Natural killer cell (primary cell): ENCODE measurements around the gene TTC16. TPM values are rescaled to one million over a fixed set of nuclear protein-coding genes. Genes with fewer than 3 reads are reported as not detected.

Source experiments
- ATAC-seq, 3 donors: fragments of 150-1000 bp in 2 of 3; fragments of 200-7000 bp in 1 of 3; cut with Tn5 transposase; 1 replicate in 1 of 3; 2 replicates in 2 of 3; pipeline ENCODE4 v1.10.0; 2021; ENCODE audit warnings: mild to moderate bottlenecking in 2 of 3, moderate library complexity in 2 of 3
- DNase-seq, 2 donors: peaks; one replicate each; pipeline versions ENCODE4 v3.0.0 to v3.0.0-alpha.2; 2013 to 2021; ENCODE audit warnings: mixed read lengths in 1 of 2
- H3K27ac ChIP-seq: one replicate; pipeline ENCODE4 v1.5.1; 2013; ENCODE audit warnings: mild to moderate bottlenecking, low read length
- H3K27me3 ChIP-seq: one replicate; pipeline ENCODE4 v1.6.1; 2013; ENCODE audit warnings: low read length; ENCODE audit not compliant: control insufficient read depth, insufficient read depth
- H3K36me3 ChIP-seq: one replicate; pipeline ENCODE4 v1.6.1; 2013; ENCODE audit warnings: low read length; ENCODE audit not compliant: control insufficient read depth, insufficient read depth
- H3K4me1 ChIP-seq: one replicate; pipeline ENCODE4 v1.6.1; 2013; ENCODE audit warnings: low read length; ENCODE audit not compliant: control insufficient read depth, insufficient read depth
- H3K4me3 ChIP-seq: one replicate; pipeline ENCODE4 v1.5.1; 2013; ENCODE audit warnings: low read length
- H3K9me3 ChIP-seq: one replicate; pipeline ENCODE4 v1.6.1; 2013; ENCODE audit warnings: low read length; ENCODE audit not compliant: control insufficient read depth, insufficient read depth
- H3K27ac Mint-ChIP-seq, 2 donors: one replicate each; pipeline ENCODE4 v1.8.0; 2022; ENCODE audit warnings: mild to moderate bottlenecking in 2 of 2, mixed read lengths in 2 of 2, moderate library complexity in 1 of 2
- H3K27me3 Mint-ChIP-seq, 2 donors: one replicate each; pipeline ENCODE4 v1.8.0; 2022; ENCODE audit warnings: low read depth in 2 of 2, mixed read lengths in 2 of 2
- H3K36me3 Mint-ChIP-seq: one replicate; pipeline ENCODE4 v1.8.0; 2022; ENCODE audit warnings: mixed read lengths
- H3K4me1 Mint-ChIP-seq, 2 donors: one replicate each; pipeline ENCODE4 v1.8.0; 2022; ENCODE audit warnings: mixed read lengths in 2 of 2
- H3K4me3 Mint-ChIP-seq: one replicate; pipeline ENCODE4 v1.8.0; 2022; ENCODE audit warnings: mild to moderate bottlenecking, moderate library complexity, mixed read lengths
- H3K9me3 Mint-ChIP-seq, 2 donors: one replicate each; pipeline ENCODE4 v1.8.0; 2022; ENCODE audit warnings: mixed read lengths in 2 of 2
- CTCF ChIP-seq: fragments of 200-600 bp; IDR thresholded peaks from one replicate; pipeline ENCODE4 v1.8.0; 2022; ENCODE audit warnings: antibody characterized with exemption
- WGBS: methylation state at CpG from one replicate; pipeline ENCODE4 v1.1.7; 2013; ENCODE audit warnings: missing lambda C conversion rate; ENCODE audit not compliant: insufficient coverage; 5-methylcytosine and 5-hydroxymethylcytosine counted together
- intact Hi-C: fragments of 100-400 bp; cut with micrococcal nuclease; formaldehyde crosslinking; loops from one replicate; pipeline ENCODE4 v1.14.2; 2022
- total RNA-seq, 4 donors: library from RNA; stranded (reverse); fragments of 120-200 nt in 1 of 4; gene quantifications; one replicate each; pipeline versions ENCODE4 v1.2.3 to v1.2.4, GENCODE V29; 2013 to 2022

The TTC16 gene
- total RNA-seq, 3 donors from 2014 or later (not counting 1 experiment from before 2014, with no cell fraction given), result 15.5 to 23.0 (median 21.5) TPM

GRCh38 chr9:127730262-127730661 lies 14.4 kb downstream of the TTC16 start:
- Histone ChIP-seq H3K4me1 (peaks cover 13% of the 10 kb centered on the region), H3K27me3 (no peaks in the 10 kb centered on the region), H3K9me3 (no peaks in the 10 kb centered on the region), H3K36me3 (peaks cover 13% of the 10 kb centered on the region), H3K27ac (no peak overlapping the region), H3K4me3 (no peak overlapping the region)
- intact Hi-C loops, result loop anchor here (10.0 kb wide), 1 partner anchor 115 kb away; the partner anchor contains the start of gene STXBP1
- no peak for TF ChIP-seq CTCF
- no peak for ATAC-seq
- Mint-ChIP-seq H3K4me1 (peaks cover under 1 to 12% of the 10 kb centered on the region in 2 donors), H3K27ac (peak overlapping the region in 1 of 2 donors; percentile 54), H3K27me3 (no peaks in the 10 kb centered on the region), H3K4me3 (no peak overlapping the region), H3K36me3 (no peaks in the 10 kb centered on the region), H3K9me3 (no peaks in the 10 kb centered on the region)
- WGBS, result 93% methylated on average over 9 of the region's 9 CpGs
- no peak for DNase-seq

GRCh38 chr9:127730799-127731410 lies 15.0 kb downstream of the TTC16 start:
- no peak for TF ChIP-seq CTCF
- H3K36me3 ChIP-seq, result peaks cover 13% of the 10 kb centered on the region
- intact Hi-C loops, result loop anchor here (10.0 kb wide), 1 partner anchor 116 kb away; the partner anchor contains the start of gene STXBP1
- H3K27ac ChIP-seq, result no peak overlapping the region
- DNase-seq (no peak), ATAC-seq (no peak)
- Mint-ChIP-seq H3K4me3 (no peak overlapping the region), H3K27ac (no peak overlapping the region), H3K9me3 (no peaks in the 10 kb centered on the region), H3K27me3 (no peaks in the 10 kb centered on the region), H3K36me3 (no peaks in the 10 kb centered on the region), H3K4me1 (peaks cover 5 to 18% of the 10 kb centered on the region in 2 donors)
- H3K9me3 ChIP-seq, result no peaks in the 10 kb centered on the region
- 95% methylated on average over 9 of the region's 9 CpGs for WGBS
- peaks cover 19% of the 10 kb centered on the region for H3K4me1 ChIP-seq
- H3K27me3 ChIP-seq, result no peaks in the 10 kb centered on the region
- H3K4me3 ChIP-seq, result no peak overlapping the region

- H3K36me3 ChIP-seq, result peaks cover 13% of the 10 kb centered on the region
- intact Hi-C loops, result loop anchor here (10.0 kb wide), 1 partner anchor 117 kb away; the partner anchor contains the start of gene STXBP1
- Mint-ChIP-seq H3K27ac (no peak overlapping the region), H3K4me1 (peaks cover 5 to 24% of the 10 kb centered on the region in 2 donors), H3K9me3 (no peaks in the 10 kb centered on the region), H3K36me3 (no peaks in the 10 kb centered on the region), H3K4me3 (no peak overlapping the region), H3K27me3 (no peaks in the 10 kb centered on the region)
- TF ChIP-seq CTCF, result no peak
- H3K4me1 ChIP-seq, result peaks cover 22% of the 10 kb centered on the region
- H3K4me3 ChIP-seq, result no peak overlapping the region
- no peak for ATAC-seq
- WGBS, result 93% methylated on average over 16 of the region's 16 CpGs
- H3K9me3 ChIP-seq, result no peaks in the 10 kb centered on the region
- no peak for DNase-seq
- H3K27me3 ChIP-seq, result no peaks in the 10 kb centered on the region
- no peak overlapping the region for H3K27ac ChIP-seq
Measured at GRCh38 chr9:127731938-127732337, 16.1 kb downstream of the TTC16 start.
